A549 (cell line): ENCODE data around the gene DOP1A. TPM values are rescaled to one million over a fixed set of nuclear protein-coding genes. Genes with fewer than 3 reads are reported as not detected.

ENCODE experiments used
- ATAC-seq, 2 experiments: fragments of 200-7000 bp in 1 of 2; fragments of >200 bp in 1 of 2; cut with Nextera tagmentation in 1 of 2; cut with Tn5 transposase in 1 of 2; 3 replicates each; pipeline versions ENCODE4 v1.8.0 to v1.9.1; 2018 to 2020; ENCODE audit warnings: mild to moderate bottlenecking in 1 of 2, moderate library complexity in 1 of 2
- CTCF ChIA-PET: fragments of 300-600 bp; sonication (Branson Sonifier 250); formaldehyde crosslinking; extraction: SDS; loops from one replicate; lab custom pipeline; 2021; ENCODE audit warnings: antibody characterized with exemption, inconsistent platforms; lab: Yijun Ruan, JAX
- POLR2A ChIA-PET: fragments of 350-600 bp; formaldehyde crosslinking; extraction: SDS; loops from one replicate; lab custom pipeline; 2021; ENCODE audit warnings: antibody characterized with exemption, inconsistent platforms; lab: Yijun Ruan, JAX
- DNase-seq, 2 experiments: peaks; one replicate each; pipeline versions ENCODE4 v3.0.0 to v3.0.0-alpha.2; 2011 to 2016; ENCODE audit warnings: low read depth in 1 of 2, low spot score in 1 of 2
- FAIRE-seq: peaks from 2 replicates; lab custom pipeline; 2011; peaks lifted over from hg19 to GRCh38; lab: Jason Lieb, UNC
- H3K27ac ChIP-seq, 2 experiments: fragments of >200 bp; sonication (Bioruptor Twin); formaldehyde crosslinking; 3 replicates each; pipeline ENCODE4 v1.5.1; 2016 to 2017
- H3K4me1 ChIP-seq: fragments of >200 bp; sonication (Bioruptor Twin); formaldehyde crosslinking; 3 replicates; pipeline ENCODE4 v1.6.1; 2016
- H3K4me2 ChIP-seq: fragments of >200 bp; sonication (Bioruptor Twin); formaldehyde crosslinking; 3 replicates; pipeline ENCODE4 v1.6.1; 2016
- H3K4me3 ChIP-seq: fragments of >200 bp; sonication (Bioruptor Twin); formaldehyde crosslinking; 3 replicates; pipeline ENCODE4 v1.5.1; 2016
- H3K9me3 ChIP-seq: fragments of >200 bp; sonication (Bioruptor Twin); formaldehyde crosslinking; 3 replicates; pipeline ENCODE4 v1.6.1; 2016
- BHLHE40 ChIP-seq: IDR thresholded peaks from 2 replicates; pipeline ENCODE4 v1.6.1; 2012; ENCODE audit warnings: low read depth, low read length, inconsistent platforms
- CBX8 ChIP-seq: fragments of 200-600 bp; sonication (generic); IDR thresholded peaks from 2 replicates; pipeline ENCODE4 v1.6.1; 2016
- EHF ChIP-seq: fragments of 250-450 bp; sonication (Bioruptor Pico); IDR thresholded peaks from 2 replicates; pipeline ENCODE4 v1.5.0; 2020; ENCODE audit warnings: mild to moderate bottlenecking
- EHMT2 ChIP-seq: fragments of 200-600 bp; sonication (generic); IDR thresholded peaks from 2 replicates; pipeline ENCODE4 v1.6.1; 2016; ENCODE audit warnings: antibody characterized with exemption, low read depth, mild to moderate bottlenecking, moderate library complexity
- EP300 ChIP-seq, 2 experiments: fragments of >200 bp; sonication (Bioruptor Twin); formaldehyde crosslinking; IDR thresholded peaks; 2 replicates in 1 of 2; 3 replicates in 1 of 2; pipeline ENCODE4 v1.6.1; 2016 to 2017
- ESRRA ChIP-seq: fragments of 150-350 bp; IDR thresholded peaks from 2 replicates; pipeline ENCODE4 v1.6.1; 2014; ENCODE audit warnings: mild to moderate bottlenecking, low read length, borderline replicate concordance
- FOSL2 ChIP-seq, 2 experiments: fragments of 450-650 bp in 1 of 2; fragments of >200 bp in 1 of 2; sonication (Bioruptor Twin) in 1 of 2; formaldehyde crosslinking; IDR thresholded peaks; 2 replicates each; pipeline versions ENCODE4 v1.5.0 to v1.6.1; 2016 to 2020; ENCODE audit warnings: mild to moderate bottlenecking in 1 of 2, moderate library complexity in 1 of 2
- HEYL ChIP-seq: fragments of 250-450 bp; sonication (Bioruptor Pico); IDR thresholded peaks from 2 replicates; pipeline ENCODE4 v1.8.0; 2021; ENCODE audit warnings: mild to moderate bottlenecking, moderate library complexity
- HOXA7 ChIP-seq: fragments of 250-450 bp; sonication (Bioruptor Pico); IDR thresholded peaks from 2 replicates; pipeline ENCODE4 v1.5.0; 2020; ENCODE audit warnings: mild to moderate bottlenecking, moderate library complexity
- JUNB ChIP-seq: fragments of >200 bp; sonication (Bioruptor Twin); formaldehyde crosslinking; IDR thresholded peaks from 2 replicates; pipeline ENCODE4 v1.6.1; 2016
- KDM1A ChIP-seq: fragments of 200-600 bp; sonication (generic); IDR thresholded peaks from 2 replicates; pipeline ENCODE4 v1.6.1; 2016; ENCODE audit warnings: low read depth, mild to moderate bottlenecking
- KDM5A ChIP-seq: fragments of 200-600 bp; sonication (generic); IDR thresholded peaks from 2 replicates; pipeline ENCODE4 v1.6.1; 2016; ENCODE audit warnings: antibody characterized with exemption, mild to moderate bottlenecking
- MAFK ChIP-seq: fragments of 450-650 bp; IDR thresholded peaks from 2 replicates; pipeline ENCODE4 v1.6.1; 2014; ENCODE audit not compliant: partially characterized antibody
- MAZ ChIP-seq: fragments of 150-350 bp; IDR thresholded peaks from 2 replicates; pipeline ENCODE4 v1.6.1; 2014; ENCODE audit warnings: antibody characterized with exemption, low read depth, low read length, borderline replicate concordance
- MYC ChIP-seq: IDR thresholded peaks from 2 replicates; pipeline ENCODE4 v1.6.1; 2012; ENCODE audit warnings: mild to moderate bottlenecking, inconsistent platforms, low read length, improper control_type of control experiment, borderline replicate concordance
- NFE2L2 ChIP-seq: fragments of 150-350 bp; conservative IDR thresholded peaks from 2 replicates; pipeline ENCODE4 v1.6.1; 2014; ENCODE audit warnings: low read length
- NPAS2 ChIP-seq: fragments of 250-450 bp; sonication (Bioruptor Pico); IDR thresholded peaks from 2 replicates; pipeline ENCODE4 v1.8.0; 2022; ENCODE audit warnings: mild to moderate bottlenecking, moderate library complexity, borderline replicate concordance
- NR3C1 ChIP-seq: fragments of >200 bp; sonication (Bioruptor Twin); formaldehyde crosslinking; IDR thresholded peaks from 3 replicates; pipeline ENCODE4 v1.6.1; 2017
- RAD21 ChIP-seq, 2 experiments: fragments of >200 bp in 1 of 2; sonication (Bioruptor Twin) in 1 of 2; formaldehyde crosslinking in 1 of 2; IDR thresholded peaks in 1 of 2; conservative IDR thresholded peaks in 1 of 2; 2 replicates in 1 of 2; 3 replicates in 1 of 2; pipeline ENCODE4 v1.6.1; 2012 to 2018; ENCODE audit warnings: inconsistent platforms in 1 of 2
- RFX5 ChIP-seq: fragments of 450-650 bp; IDR thresholded peaks from 2 replicates; pipeline ENCODE4 v1.7.1; 2014; ENCODE audit warnings: antibody characterized with exemption, mild to moderate bottlenecking, moderate library complexity
- RNF2 ChIP-seq: fragments of 200-600 bp; sonication (generic); IDR thresholded peaks from 2 replicates; pipeline ENCODE4 v1.6.1; 2016; ENCODE audit warnings: low read depth, mild to moderate bottlenecking, antibody characterized with exemption, moderate library complexity, borderline replicate concordance
- SMC3 ChIP-seq: fragments of >200 bp; sonication (Bioruptor Twin); formaldehyde crosslinking; IDR thresholded peaks from 3 replicates; pipeline ENCODE4 v1.6.1; 2018; ENCODE audit warnings: inconsistent platforms
- SREBF2 ChIP-seq: fragments of 450-650 bp; IDR thresholded peaks from 2 replicates; pipeline ENCODE4 v1.6.1; 2014; ENCODE audit warnings: mild to moderate bottlenecking, moderate library complexity
- TFCP2L1 ChIP-seq: fragments of 250-450 bp; sonication (Bioruptor Pico); IDR thresholded peaks from 2 replicates; pipeline ENCODE4 v1.5.0; 2021; ENCODE audit warnings: mild to moderate bottlenecking
- TP53 ChIP-seq: fragments of 250-450 bp; sonication (Bioruptor Pico); IDR thresholded peaks from 2 replicates; pipeline ENCODE4 v1.5.0; 2021; ENCODE audit warnings: mild to moderate bottlenecking, moderate library complexity
- ZSCAN20 ChIP-seq: fragments of 250-450 bp; sonication (Bioruptor Pico); IDR thresholded peaks from 2 replicates; pipeline ENCODE4 v1.8.0; 2022; ENCODE audit warnings: mild to moderate bottlenecking, moderate library complexity
- WGBS: methylation state at CpG from one replicate; pipeline ENCODE4 v1.1.6; 2017; ENCODE audit errors: missing lambda C conversion rate; 5-methylcytosine and 5-hydroxymethylcytosine counted together
- polyA plus RNA-seq, 4 experiments: library from polyadenylated mRNA; depleted of rRNA in 3 of 4; stranded (reverse); fragments of >200 nt; fragmentation: RNase III in 1 of 4; extraction: RNeasy Plus Mini Kit Qiagen cat#74134 plus additional on column Dnase treatment in 1 of 4; gene quantifications; 2 replicates in 3 of 4; 3 replicates in 1 of 4; pipeline ENCODE4 v1.2.3, GENCODE V29; 2011 to 2017
- TF ChIP-seq, protein P1 (sequence below): fragments of >200 bp; sonication (Bioruptor Twin); formaldehyde crosslinking; IDR thresholded peaks from 3 replicates; pipeline ENCODE4 v1.6.1; 2016
- TF ChIP-seq, protein P2 (sequence below): fragments of 450-650 bp; IDR thresholded peaks from 2 replicates; pipeline ENCODE4 v1.6.1; 2014; ENCODE audit warnings: antibody characterized with exemption
- TF ChIP-seq, protein P3 (sequence below): IDR thresholded peaks from 2 replicates; pipeline ENCODE4 v1.6.1; 2012
- TF ChIP-seq, protein P4 (sequence below): fragments of 200-600 bp; sonication (generic); IDR thresholded peaks from 2 replicates; pipeline ENCODE4 v1.6.1; 2016; ENCODE audit warnings: antibody characterized with exemption, mild to moderate bottlenecking, moderate library complexity

The DOP1A gene
- polyA plus RNA-seq, 2 of the 4 experiments (the other 2 are of a cell fraction) = 2.2 to 5.9 TPM

DNA sequence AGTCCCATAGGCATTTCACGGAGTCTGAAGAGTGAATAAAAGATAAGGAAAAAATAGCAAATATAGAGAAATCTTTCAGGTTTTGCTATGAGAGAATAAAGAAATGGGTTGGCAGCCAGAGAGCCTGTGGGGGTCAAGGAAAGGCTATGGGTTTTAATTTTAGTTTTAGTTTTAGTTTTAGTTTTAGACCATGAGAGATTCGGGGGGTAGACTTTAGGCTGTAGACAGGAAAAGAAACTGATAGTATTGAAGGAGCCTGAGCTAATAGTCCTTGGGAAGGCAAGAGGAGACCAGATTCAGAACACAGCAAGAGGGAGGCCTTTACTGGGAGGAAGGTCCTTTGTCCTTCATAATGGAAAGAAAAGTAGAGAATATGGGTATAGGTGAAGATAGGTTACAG, 19.3 kb downstream of the DOP1A start:
- H3K27ac ChIP-seq = no peak overlapping the region
- no peak overlapping the region for H3K4me2 ChIP-seq
- TF ChIP-seq HOXA7 (CRISPR knock-in tag) (no peak), MAFK (no peak), RFX5 (no peak), SMC3 (no peak), ESRRA (no peak), TP53 (CRISPR knock-in tag) (no peak), MAZ (no peak), KDM5A (no peak), ZSCAN20 (CRISPR knock-in tag) (no peak), NFE2L2 (no peak), RAD21 (conservative IDR thresholded peaks at IDR 0.05 in 1 of 2, IDR thresholded peaks at IDR 0.05 in 1 of 2) (no peak), SREBF2 (no peak), NR3C1 (no peak)
- TF ChIP-seq, protein P1, sequence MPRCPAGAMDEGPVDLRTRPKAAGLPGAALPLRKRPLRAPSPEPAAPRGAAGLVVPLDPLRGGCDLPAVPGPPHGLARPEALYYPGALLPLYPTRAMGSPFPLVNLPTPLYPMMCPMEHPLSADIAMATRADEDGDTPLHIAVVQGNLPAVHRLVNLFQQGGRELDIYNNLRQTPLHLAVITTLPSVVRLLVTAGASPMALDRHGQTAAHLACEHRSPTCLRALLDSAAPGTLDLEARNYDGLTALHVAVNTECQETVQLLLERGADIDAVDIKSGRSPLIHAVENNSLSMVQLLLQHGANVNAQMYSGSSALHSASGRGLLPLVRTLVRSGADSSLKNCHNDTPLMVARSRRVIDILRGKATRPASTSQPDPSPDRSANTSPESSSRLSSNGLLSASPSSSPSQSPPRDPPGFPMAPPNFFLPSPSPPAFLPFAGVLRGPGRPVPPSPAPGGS = no peak
- TF ChIP-seq, protein P2, sequence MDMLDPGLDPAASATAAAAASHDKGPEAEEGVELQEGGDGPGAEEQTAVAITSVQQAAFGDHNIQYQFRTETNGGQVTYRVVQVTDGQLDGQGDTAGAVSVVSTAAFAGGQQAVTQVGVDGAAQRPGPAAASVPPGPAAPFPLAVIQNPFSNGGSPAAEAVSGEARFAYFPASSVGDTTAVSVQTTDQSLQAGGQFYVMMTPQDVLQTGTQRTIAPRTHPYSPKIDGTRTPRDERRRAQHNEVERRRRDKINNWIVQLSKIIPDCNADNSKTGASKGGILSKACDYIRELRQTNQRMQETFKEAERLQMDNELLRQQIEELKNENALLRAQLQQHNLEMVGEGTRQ = no peak
- no peaks in the 10 kb centered on the region for H3K4me1 ChIP-seq
- CTCF ChIA-PET = interaction anchor here (0.8 kb wide), 1 partner anchor 19 kb away, joined by 4 read pairs; the partner anchor contains the start of gene DOP1A
- POLR2A ChIA-PET = no interaction called here
- no peak for FAIRE-seq
- 90% methylated on average over 2 of the region's 2 CpGs for WGBS
- ATAC-seq = no peak
- DNase-seq = no peak
- H3K9me3 ChIP-seq = no peaks in the 10 kb centered on the region
- no peak overlapping the region for H3K4me3 ChIP-seq

DNA sequence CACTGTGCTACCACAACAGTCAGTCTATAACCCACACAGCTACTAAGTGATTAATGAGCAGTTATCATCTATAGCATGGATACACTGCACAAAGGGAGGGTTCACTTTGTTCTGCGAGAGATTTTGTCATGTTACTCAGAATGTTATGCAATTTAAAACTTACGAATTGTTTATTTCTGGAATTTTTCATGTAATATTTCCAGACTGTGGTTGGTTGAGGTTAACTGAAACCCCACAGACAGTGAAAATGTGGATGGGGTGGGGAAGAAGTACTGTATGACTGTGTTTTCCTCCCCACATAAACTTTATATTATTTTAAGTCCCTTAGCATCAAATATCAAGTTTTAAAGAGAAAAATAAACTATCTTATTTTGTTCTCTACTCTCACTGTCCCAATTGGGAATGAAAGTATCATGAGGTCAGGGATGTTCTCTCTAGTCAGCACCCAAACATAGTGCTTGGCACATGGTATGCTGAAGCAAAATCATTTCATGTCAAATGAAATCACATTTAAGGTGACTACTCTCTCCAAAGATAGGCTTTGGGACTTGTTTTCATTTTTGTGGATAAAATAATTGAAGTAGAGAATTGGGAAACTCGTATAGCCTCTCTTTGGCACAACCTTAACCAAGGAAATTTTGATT, 25.4 kb downstream of the DOP1A start:
- no peak for FAIRE-seq
- 72% methylated on average over 3 of the region's 3 CpGs for WGBS

More for the DNA sequence above, 25.4 kb downstream of the DOP1A start:
- ChIA-PET CTCF (interaction anchor here (1.3 kb wide), 1 partner anchor 26 kb away, joined by 4 read pairs; the partner anchor contains the start of gene DOP1A), POLR2A (no interaction called here)
- no peak overlapping the region for H3K4me2 ChIP-seq
- H3K9me3 ChIP-seq = no peaks in the 10 kb centered on the region
- no peak for ATAC-seq
- TF ChIP-seq EHMT2 (no peak), HEYL (CRISPR knock-in tag) (no peak), NPAS2 (CRISPR knock-in tag) (no peak), MYC (no peak), BHLHE40 (no peak), CBX8 (no peak), SMC3 (no peak), JUNB (no peak), NFE2L2 (no peak), EP300 (IDR thresholded peaks at IDR 0.05) (no peak), MAZ (no peak), EHF (CRISPR knock-in tag) (no peak), KDM1A (no peak), TFCP2L1 (no peak), FOSL2 (IDR thresholded peaks at IDR 0.05) (no peak), FOSL2 (CRISPR knock-in tag; IDR thresholded peaks at IDR 0.05) (no peak), RNF2 (no peak)
- TF ChIP-seq, protein P1 = no peak
- TF ChIP-seq, protein P3, sequence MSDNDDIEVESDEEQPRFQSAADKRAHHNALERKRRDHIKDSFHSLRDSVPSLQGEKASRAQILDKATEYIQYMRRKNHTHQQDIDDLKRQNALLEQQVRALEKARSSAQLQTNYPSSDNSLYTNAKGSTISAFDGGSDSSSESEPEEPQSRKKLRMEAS = no peak
- TF ChIP-seq, protein P4, sequence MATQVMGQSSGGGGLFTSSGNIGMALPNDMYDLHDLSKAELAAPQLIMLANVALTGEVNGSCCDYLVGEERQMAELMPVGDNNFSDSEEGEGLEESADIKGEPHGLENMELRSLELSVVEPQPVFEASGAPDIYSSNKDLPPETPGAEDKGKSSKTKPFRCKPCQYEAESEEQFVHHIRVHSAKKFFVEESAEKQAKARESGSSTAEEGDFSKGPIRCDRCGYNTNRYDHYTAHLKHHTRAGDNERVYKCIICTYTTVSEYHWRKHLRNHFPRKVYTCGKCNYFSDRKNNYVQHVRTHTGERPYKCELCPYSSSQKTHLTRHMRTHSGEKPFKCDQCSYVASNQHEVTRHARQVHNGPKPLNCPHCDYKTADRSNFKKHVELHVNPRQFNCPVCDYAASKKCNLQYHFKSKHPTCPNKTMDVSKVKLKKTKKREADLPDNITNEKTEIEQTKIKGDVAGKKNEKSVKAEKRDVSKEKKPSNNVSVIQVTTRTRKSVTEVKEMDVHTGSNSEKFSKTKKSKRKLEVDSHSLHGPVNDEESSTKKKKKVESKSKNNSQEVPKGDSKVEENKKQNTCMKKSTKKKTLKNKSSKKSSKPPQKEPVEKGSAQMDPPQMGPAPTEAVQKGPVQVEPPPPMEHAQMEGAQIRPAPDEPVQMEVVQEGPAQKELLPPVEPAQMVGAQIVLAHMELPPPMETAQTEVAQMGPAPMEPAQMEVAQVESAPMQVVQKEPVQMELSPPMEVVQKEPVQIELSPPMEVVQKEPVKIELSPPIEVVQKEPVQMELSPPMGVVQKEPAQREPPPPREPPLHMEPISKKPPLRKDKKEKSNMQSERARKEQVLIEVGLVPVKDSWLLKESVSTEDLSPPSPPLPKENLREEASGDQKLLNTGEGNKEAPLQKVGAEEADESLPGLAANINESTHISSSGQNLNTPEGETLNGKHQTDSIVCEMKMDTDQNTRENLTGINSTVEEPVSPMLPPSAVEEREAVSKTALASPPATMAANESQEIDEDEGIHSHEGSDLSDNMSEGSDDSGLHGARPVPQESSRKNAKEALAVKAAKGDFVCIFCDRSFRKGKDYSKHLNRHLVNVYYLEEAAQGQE = no peak
- DNase-seq = no peak
- H3K27ac ChIP-seq = no peak overlapping the region
- H3K4me3 ChIP-seq = no peak overlapping the region
- no peaks in the 10 kb centered on the region for H3K4me1 ChIP-seq
